Measurements from ENCODE around the gene MOV10.

MOV10 gene

GRCh38 chr1:112646225-112646624 is 28.2 kb upstream of the MOV10 start:
- no peak for TF ChIP-seq CTCF (IDR thresholded peaks at IDR 0.05; ENCODE audit: low read depth, low read length, missing control alignments)
- no peak for DNase-seq (ENCODE audit: low read depth)
- H3K4me3 ChIP-seq (ENCODE audit: low read depth, low read length) = no peak overlapping the region

GRCh38 chr1:112651205-112651604 is 23.3 kb upstream of the MOV10 start:
- DNase-seq (ENCODE audit: low read depth) = no peak
- no peak for TF ChIP-seq CTCF (IDR thresholded peaks at IDR 0.05; ENCODE audit: low read depth, low read length, missing control alignments)
- H3K4me3 ChIP-seq (ENCODE audit: low read depth, low read length) = no peak overlapping the region

- no peak for TF ChIP-seq CTCF (IDR thresholded peaks at IDR 0.05; ENCODE audit: low read depth, low read length, missing control alignments)
- H3K4me3 ChIP-seq (ENCODE audit: low read depth, low read length) = no peak overlapping the region
- DNase-seq (ENCODE audit: low read depth) = no peak
Observed at GRCh38 chr1:112665857-112666256, 8.6 kb upstream of the MOV10 start.

- DNase-seq (ENCODE audit: low read depth) = no peak
Observed at GRCh38 chr1:112666946-112667345, 7.5 kb upstream of the MOV10 start.

GRCh38 chr1:112672009-112672408 is 2.5 kb upstream of the MOV10 start:
- TF ChIP-seq CTCF (IDR thresholded peaks at IDR 0.05; ENCODE audit: low read depth, low read length, missing control alignments) = no peak
- no peak for DNase-seq (ENCODE audit: low read depth)
- no peak overlapping the region for H3K4me3 ChIP-seq (ENCODE audit: low read depth, low read length)

More at GRCh38 chr1:112666946-112667345, 7.5 kb upstream of the MOV10 start:
- no peak for TF ChIP-seq CTCF (IDR thresholded peaks at IDR 0.05; ENCODE audit: low read depth, low read length, missing control alignments)
- no peak overlapping the region for H3K4me3 ChIP-seq (ENCODE audit: low read depth, low read length)

GRCh38 chr1:112672842-112673241 is 1.6 kb upstream of the MOV10 start:
- H3K4me3 ChIP-seq (ENCODE audit: low read depth, low read length) = no peak overlapping the region
- DNase-seq (ENCODE audit: low read depth) = no peak
- no peak for TF ChIP-seq CTCF (IDR thresholded peaks at IDR 0.05; ENCODE audit: low read depth, low read length, missing control alignments)

GRCh38 chr1:112673592-112674439 is 643 bp upstream of the MOV10 start:
- H3K4me3 ChIP-seq (ENCODE audit: low read depth, low read length) = peak overlapping the region; percentile 92
- peak; percentile 53 for TF ChIP-seq CTCF (IDR thresholded peaks at IDR 0.05; ENCODE audit: low read depth, low read length, missing control alignments)
- no peak for DNase-seq (ENCODE audit: low read depth)
